GM18511 (cell line): ENCODE data around the gene CHRNA9.
A peak's percentile ranks its signal among the peaks of the same experiment; 100 is the strongest.

Source experiments
- ATAC-seq: cut with Tn5 transposase; IDR thresholded peaks from one replicate; pipeline ENCODE4 v1.9.1; 2021; ENCODE audit warnings: mild to moderate bottlenecking, moderate library complexity; ENCODE audit not compliant: unreplicated experiment

The CHRNA9 gene

DNA sequence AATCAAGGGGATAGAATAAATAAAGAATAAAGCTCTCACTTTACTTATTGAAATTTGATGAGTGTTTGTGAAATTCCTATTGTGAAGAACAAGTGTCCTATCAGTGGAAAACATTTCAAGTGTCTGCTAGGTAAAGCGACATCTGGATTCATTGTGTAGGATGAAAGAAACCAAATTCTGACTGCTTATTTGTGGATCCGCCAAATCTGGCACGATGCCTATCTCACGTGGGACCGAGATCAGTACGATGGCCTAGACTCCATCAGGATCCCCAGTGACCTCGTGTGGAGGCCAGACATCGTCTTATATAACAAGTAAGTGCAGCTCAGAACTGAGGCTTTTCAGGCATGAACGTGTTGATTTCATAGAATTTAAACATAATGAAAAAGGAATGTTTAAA, 1.9 kb downstream of the CHRNA9 start:
- no peak for ATAC-seq

DNA sequence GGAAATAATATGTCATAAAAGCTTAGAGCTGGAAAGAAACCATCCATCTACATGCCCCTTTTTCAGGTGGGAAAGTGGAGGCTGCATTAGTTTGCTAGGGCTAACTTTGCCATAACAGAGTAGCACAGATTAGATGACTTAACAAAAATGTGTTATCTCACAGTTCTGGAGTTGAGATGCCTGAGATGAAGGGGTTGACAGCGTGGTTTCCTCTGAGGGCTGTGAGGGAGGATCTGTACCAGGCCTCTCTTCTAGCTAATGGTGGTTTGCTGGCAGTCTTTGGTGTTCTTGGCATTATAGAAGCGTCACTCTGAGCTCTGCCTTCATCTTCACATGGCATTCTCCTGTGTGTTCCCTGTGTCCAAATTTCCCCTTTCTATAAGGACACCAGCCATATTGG, 2.4 kb downstream of the CHRNA9 start:
- ATAC-seq = no peak

DNA sequence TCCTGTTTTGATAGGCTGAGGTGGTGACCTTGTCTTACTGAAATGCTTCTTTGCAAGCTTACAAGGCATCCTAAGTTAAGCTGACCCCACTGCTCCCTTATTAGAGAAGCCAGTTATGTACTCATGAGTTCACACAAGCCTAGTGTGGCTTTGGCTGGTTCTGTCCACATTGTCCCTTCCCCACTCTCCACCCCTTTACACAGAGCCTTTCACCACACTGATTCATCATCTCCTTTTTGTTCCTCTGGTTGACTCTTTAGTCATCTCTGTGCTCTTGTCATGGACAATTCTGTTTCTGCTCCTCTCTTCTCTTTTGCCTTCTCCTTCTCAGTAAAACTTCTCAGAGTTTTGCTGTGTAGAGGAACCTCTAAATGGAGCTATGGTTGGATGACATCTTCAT, 4.9 kb downstream of the CHRNA9 start:
- ATAC-seq = no peak

DNA sequence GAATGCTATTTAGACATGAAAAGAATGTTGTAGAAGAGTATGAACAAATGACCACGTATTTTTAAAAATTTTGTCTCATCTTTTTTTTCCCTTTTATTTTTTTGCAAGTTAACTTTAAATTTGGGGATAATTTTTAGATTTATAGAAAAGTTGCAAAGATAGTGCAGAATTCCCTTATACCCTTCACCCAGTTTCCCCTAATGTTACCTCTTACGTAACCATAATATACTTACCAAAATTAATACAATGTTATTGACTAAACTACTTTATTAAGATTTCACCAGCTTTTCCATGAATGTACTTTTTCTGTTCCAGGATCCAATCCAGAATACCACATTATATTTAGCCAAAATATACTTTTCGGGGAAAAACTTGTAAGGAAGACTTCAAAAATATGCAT, 12.3 kb downstream of the CHRNA9 start:
- no peak for ATAC-seq

DNA sequence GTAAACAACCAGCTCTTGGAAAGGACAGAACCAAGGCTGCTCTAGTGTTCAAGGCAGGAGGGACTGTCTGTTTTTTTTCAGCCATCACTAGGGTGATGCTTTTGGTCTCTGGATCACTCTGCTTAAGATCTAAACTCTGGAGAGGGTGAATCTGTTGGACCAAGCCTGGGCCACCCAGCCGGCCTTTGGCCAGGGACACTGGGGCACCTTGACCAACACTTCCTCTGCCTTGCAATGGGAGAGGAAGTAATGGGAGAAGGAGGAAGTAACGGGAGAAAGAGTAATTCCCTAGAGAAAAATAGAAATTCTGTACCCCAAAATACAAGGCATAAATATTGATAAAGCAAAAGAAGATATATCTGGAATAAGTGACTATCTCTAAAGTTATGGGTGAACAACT, 12.9 kb downstream of the CHRNA9 start:
- no peak for ATAC-seq

DNA sequence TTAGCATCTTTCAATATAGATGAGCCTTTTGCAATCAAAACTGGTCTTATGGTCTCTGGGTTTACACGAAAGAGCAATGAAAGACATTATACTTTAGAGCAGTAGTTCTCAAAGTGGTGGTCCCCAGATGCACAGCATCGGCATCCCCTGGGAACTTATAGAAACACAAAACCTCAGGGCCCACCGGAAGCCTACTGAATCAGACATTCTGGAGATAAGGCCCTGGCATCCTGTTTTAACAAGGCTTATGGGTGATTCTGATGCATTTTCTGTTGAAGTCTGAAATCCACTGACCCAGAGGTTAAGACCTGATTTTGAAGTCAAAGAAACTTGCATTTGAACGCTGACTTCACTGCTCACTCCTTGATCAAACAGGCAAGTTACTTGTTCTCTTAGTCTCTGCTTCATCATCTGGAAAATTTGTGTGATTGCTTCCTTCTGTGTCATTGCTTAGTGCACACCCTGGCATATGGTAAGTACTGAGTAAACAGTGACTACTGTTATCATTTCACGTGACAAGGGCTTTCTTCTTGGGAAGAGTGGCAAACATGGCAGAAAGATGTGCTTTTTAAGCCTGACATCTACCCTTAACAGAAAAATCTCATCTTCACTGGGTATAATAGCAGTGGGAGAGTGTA, 14.5 kb downstream of the CHRNA9 start:
- ATAC-seq = no peak

DNA sequence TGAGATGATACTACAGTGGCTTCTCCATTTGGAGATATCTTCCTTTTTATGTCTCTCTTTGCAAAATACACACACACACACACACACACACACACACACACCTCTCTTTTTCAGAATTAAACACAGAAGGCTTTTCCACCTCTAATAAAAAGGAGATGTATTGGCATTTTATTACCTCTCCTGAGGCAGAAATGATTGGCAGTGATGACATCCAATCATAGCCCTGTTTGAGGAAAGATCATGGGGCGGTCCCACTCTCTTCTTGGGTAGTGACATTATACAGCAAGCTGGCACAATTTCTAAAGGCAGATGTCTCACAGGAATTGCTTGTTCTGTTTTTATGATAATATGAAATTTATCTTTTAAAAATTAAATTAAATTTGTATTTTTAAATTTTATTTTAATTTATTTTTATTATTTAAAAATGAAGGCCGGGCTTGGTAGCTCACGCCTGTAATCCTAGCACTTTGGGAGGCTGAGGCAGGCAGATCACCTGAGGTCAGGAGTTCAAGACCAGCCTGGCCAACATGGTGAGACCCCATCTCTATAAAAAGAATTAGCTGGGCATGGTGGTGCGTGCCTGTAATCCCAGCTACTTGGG, 15.6 kb downstream of the CHRNA9 start:
- ATAC-seq = no peak

DNA sequence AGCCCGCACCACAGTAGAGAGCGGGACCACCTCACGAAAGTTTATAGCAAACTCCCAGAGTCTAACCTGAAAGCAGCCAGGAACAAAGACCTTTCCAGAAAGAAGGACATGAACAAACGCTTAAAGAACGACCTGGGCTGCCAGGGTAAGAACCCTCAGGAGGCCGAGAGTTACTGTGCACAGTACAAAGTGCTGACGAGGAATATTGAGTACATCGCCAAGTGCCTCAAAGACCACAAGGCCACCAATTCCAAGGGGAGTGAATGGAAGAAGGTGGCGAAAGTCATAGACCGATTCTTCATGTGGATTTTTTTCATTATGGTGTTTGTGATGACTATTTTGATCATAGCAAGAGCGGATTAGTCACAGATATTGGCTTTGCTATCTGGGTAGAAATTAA, 19.0 kb downstream of the CHRNA9 start:
- ATAC-seq = no peak

DNA sequence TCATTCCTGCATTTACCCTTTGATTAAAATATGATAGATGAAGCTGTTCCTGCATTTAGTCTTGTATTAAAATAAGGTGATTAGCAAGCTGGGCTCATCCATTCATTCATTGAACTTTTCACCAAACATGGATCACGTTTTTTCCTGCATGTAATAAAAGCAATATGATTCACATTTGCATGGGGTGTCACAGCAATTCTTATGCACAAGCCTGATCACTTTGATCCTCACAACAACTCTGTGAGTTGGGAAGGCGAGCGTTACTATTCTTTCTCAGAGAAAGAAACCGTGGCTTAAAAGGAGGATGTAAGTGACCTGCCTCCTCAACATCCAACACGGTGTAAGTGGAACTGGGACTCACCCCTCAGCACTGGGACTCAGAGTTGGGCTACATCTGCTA, 20.0 kb downstream of the CHRNA9 start:
- ATAC-seq = no peak

GRCh38 chr4:40357738-40358137, 22.6 kb downstream of the CHRNA9 start:
- no peak for ATAC-seq

GRCh38 chr4:40361338-40361737, 26.2 kb downstream of the CHRNA9 start:
- no peak for ATAC-seq

GRCh38 chr4:40363382-40363920, 28.3 kb downstream of the CHRNA9 start:
- no peak for ATAC-seq

DNA sequence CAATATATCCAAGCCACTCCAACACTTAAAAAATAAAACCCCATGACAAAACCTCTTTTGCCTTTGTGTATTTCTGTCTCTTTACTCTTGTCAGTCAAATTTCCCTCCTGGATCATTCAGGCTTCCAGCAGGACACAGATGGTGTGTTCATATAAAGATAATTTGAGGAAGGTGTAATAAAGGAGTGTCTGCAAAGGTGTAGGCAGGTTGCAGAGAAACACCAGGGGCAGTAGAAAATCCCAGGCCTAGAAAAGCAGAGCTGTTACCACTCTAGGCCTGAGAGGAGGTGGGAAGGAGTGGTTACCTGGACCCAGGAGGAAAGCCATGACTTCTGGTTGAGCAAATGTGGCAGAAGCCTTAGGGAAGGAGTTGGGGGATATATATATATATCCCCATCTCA, 28.8 kb downstream of the CHRNA9 start:
- no peak for ATAC-seq

DNA sequence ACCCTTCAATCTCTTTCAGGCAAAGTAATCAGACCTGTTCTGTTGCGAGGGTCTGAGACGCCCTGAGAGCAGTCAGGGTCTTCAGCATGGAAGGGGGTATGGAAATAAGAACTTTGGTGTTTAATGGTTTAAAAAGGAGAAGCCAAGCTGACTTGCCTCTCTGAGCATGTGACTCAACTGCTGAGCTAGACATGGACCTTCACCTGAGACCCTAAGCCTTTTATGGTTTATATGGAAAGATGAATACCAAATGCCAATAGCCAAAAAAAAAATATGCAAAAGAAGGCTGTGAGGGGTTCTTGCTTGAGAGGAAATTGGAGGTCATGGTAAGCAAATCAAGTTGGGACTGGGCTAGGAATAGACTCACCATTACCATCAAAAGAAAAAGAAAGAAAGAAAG, 30.6 kb downstream of the CHRNA9 start:
- no peak for ATAC-seq

- no peak for ATAC-seq
Measured at GRCh38 chr4:40367451-40367850, 32.3 kb downstream of the CHRNA9 start.

- peak; percentile 71 for ATAC-seq
Measured at GRCh38 chr4:40369437-40370274, 34.5 kb downstream of the CHRNA9 start.

DNA sequence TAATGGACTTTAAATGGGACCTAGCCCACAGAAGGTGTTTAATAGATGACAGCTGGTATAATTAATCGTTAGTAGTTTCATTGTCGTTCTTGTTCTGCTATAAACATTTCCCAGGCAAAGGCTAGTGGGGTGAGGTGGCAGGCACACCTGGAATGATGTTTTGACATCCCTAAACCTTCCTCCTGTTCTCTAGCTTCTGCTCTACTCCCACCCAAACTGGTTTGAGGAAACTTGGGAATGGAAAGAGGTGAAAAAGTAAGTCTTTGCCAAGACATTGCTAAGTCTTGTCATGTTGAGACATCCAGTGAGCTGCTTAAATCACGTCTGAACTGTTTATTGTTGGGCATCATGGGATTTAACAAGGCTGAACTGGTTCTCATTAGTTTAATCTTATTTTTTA, 37.5 kb downstream of the CHRNA9 start:
- ATAC-seq = no peak

- ATAC-seq = no peak
Measured at GRCh38 chr4:40373636-40374035, 38.5 kb downstream of the CHRNA9 start.

GRCh38 chr4:40375095-40375494, 40.0 kb downstream of the CHRNA9 start:
- ATAC-seq = no peak

DNA sequence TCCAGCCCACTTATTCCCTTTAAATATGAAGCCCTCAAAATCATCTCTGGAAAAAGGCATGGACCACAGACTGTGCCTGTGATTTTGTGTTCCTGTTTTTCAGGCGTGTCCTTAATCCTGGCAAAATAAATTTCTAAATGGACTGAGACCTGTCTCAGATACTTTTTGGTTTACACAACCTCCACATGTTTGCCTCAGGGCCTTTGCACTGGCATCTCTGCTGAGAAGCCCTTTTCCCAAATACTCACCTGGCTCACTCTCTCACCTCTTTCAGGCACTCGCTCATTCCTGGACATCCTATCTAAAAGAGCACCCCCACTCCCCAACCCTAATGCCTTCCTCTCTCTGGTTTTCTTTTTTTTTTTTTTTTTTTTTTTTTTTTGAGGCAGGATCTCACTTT, 40.5 kb downstream of the CHRNA9 start:
- ATAC-seq = no peak

DNA sequence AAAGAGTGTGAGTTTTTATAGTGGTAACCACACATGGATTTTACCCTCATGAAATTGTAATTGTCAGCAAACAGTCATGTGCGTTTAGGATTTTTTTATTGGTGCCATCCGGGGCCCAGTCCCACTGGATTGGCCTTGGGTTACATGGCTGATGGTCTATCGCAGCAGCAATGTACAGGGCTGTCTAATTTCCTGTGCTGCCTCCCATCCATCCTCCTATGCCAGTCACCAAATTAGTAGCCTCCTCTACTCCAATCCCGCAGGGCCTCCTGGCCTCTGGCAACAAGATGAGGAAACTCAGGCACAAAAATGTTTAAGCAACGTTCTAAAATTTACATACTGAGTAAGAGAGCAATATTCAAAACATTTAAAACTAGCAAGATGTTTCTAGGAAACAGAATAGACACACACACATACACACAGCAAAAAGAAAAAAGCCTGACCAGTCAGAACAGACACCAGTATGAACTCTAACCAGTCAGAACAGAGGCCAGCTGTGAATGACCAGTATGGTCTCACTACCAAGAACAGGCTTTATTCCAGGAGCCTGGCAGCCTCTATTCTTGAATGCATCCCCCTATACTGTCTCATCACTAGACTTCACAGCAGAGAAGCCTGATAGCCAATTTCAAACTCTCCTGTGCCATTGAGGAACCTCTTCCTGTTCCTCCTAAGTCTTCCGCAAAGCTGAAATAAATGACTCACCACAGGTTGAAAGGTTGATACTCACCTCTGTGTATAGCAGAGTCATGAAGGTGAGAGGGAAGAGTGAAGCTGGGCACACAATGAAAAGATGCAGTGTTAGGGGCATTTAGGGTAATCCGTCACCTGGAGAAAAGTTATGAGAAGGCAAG, 42.6 kb downstream of the CHRNA9 start:
- ATAC-seq = no peak
